Subcutaneous adipose tissue (tissue), 4 donors: ENCODE results near the gene THOC6. TPM values are rescaled to one million over a fixed set of nuclear protein-coding genes. Genes with fewer than 3 reads are reported as not detected.

Source experiments
- total RNA-seq, 4 donors: library from RNA; depleted of rRNA; stranded (reverse); fragments of >200 nt; gene quantifications; one replicate each; pipeline ENCODE4 v1.1.0, GENCODE V29; 2016
- TF ChIP-seq, protein P1 (sequence below): fragments of 450-650 bp; IDR thresholded peaks from one replicate; pipeline ENCODE4 v1.5.1; 2016; ENCODE audit warnings: low read depth, mild to moderate bottlenecking, control low read depth, antibody characterized with exemption, moderate library complexity

The THOC6 gene
- total RNA-seq, 4 donors from 2014 or later: 10.8 to 17.2 (median 13.8) TPM

DNA sequence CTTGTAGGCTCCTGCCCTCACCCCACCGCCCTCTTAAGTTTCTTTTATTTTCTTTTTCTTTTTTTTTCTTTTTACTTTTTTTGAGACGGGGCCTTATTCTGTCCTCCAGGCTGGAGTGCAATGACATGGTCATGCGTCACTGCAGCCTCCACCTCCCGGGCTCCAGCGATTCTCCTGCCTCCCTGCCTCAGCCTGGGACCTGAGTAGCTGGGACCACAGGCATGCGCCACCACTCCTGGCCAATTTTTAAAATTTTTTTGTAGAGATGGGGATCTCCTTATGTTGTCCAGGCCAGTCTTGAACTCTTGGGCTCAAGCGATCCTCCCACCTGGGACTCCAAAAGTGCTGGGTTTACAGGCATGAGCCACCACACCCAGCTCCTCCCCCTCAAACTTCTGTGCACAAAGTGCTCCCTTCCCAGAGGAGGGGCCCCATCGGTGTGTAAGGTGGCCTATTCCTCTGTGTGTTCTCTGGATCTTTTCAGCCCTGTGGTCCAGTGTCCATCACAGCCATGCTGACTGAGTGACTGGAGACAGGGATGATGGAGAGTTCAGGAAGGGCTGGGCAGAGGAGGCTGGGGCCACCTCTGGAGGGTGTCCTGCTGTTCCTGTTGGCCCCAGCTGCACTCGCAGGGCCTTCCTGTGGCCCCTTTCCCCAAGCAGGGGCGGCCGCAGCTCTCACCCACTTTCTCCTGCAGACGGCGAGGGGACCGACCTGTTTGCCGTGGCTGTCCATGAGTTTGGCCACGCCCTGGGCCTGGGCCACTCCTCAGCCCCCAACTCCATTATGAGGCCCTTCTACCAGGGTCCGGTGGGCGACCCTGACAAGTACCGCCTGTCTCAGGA lies 32.7 kb downstream of the THOC6 start:
- TF ChIP-seq, protein P1, sequence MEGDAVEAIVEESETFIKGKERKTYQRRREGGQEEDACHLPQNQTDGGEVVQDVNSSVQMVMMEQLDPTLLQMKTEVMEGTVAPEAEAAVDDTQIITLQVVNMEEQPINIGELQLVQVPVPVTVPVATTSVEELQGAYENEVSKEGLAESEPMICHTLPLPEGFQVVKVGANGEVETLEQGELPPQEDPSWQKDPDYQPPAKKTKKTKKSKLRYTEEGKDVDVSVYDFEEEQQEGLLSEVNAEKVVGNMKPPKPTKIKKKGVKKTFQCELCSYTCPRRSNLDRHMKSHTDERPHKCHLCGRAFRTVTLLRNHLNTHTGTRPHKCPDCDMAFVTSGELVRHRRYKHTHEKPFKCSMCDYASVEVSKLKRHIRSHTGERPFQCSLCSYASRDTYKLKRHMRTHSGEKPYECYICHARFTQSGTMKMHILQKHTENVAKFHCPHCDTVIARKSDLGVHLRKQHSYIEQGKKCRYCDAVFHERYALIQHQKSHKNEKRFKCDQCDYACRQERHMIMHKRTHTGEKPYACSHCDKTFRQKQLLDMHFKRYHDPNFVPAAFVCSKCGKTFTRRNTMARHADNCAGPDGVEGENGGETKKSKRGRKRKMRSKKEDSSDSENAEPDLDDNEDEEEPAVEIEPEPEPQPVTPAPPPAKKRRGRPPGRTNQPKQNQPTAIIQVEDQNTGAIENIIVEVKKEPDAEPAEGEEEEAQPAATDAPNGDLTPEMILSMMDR: no peak

DNA sequence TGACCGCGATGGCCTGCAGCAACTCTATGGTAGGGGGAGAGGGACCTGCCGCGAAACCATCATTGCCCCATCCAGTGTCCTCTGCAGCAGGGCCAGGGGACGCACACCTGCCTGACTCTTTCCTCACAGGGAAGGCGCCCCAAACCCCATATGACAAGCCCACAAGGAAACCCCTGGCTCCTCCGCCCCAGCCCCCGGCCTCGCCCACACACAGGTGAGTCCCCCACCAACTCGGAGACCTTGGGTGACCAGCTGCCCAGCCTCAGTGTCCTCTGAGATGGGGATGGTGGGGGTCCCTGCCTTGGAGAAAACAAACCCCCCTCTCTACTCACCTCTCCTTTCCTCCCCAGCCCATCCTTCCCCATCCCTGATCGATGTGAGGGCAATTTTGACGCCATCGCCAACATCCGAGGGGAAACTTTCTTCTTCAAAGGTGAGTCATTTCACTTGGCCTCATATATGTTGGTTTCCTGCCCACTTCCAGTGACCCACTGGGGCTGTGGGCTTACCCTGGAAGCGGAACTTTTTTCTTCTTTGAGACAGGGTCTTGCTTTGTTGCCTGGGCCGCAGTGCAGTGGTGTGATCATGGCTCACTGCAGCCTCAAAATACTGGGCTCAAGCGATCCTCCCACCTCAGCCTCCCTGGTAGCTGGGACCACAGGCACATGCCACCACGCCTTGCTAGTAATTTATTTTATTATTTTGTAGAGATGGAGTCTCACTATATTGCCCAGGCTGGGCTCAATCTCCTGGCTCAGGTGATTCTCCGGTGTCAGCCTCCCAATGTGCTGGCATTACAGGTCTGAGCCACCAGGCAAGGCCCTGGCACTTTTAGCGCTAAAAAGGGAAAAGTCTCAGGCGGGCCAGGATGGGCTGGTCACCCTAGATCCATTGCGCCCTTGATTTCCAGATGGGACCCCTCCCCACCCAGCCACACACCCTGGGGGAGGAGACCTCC lies 33.6 kb downstream of the THOC6 start:
- TF ChIP-seq, protein P1: no peak

DNA sequence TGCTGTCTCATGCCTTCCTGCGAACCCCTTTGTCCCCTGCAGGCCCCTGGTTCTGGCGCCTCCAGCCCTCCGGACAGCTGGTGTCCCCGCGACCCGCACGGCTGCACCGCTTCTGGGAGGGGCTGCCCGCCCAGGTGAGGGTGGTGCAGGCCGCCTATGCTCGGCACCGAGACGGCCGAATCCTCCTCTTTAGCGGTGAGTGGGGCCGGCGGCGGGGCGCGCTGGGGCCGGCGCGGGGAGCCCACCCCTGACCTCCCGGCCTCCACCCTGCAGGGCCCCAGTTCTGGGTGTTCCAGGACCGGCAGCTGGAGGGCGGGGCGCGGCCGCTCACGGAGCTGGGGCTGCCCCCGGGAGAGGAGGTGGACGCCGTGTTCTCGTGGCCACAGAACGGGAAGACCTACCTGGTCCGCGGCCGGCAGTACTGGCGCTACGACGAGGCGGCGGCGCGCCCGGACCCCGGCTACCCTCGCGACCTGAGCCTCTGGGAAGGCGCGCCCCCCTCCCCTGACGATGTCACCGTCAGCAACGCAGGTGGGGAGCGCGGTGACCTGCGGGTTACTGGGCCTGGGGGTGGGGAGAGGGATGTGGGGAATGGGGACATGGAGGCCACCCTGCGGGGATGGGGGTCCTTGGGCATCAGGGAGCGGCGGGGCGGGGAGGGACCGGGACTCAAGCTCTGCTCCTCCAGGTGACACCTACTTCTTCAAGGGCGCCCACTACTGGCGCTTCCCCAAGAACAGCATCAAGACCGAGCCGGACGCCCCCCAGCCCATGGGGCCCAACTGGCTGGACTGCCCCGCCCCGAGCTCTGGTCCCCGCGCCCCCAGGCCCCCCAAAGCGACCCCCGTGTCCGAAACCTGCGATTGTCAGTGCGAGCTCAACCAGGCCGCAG lies 34.5 kb downstream of the THOC6 start:
- TF ChIP-seq, protein P1: no peak

DNA sequence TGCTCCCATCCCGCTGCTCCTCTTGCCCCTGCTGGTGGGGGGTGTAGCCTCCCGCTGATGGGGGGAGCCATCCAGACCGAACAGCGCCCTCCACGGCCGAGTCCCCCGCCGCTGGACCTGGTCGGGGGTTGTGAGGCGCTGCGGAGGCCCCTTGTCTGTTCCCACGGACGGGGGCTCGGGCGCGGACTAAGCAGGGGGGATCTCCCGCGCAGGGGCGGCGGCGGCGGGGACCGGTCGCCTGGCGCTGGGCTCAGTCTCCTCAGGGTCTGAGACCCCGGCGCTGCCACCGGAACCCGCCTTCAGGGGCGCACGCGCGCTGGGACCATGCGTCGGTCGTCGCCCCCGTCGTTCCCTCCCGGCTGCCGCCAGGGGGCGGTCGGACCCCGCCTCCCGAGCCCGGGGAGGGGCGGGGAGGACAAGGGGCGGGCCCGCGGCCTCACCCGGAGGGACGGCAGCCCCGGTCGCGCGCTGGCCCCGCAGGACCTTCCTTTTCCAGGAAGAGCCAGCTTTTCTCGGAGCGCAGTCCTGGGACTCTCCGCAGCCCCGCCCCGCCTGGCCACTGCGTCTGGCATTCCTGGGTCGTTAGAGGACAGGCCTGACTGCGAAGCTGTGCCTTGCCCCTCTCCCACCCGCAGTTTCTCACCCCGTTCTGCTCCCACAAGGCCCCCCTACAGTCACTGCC lies 35.3 kb downstream of the THOC6 start:
- TF ChIP-seq, protein P1: no peak

DNA sequence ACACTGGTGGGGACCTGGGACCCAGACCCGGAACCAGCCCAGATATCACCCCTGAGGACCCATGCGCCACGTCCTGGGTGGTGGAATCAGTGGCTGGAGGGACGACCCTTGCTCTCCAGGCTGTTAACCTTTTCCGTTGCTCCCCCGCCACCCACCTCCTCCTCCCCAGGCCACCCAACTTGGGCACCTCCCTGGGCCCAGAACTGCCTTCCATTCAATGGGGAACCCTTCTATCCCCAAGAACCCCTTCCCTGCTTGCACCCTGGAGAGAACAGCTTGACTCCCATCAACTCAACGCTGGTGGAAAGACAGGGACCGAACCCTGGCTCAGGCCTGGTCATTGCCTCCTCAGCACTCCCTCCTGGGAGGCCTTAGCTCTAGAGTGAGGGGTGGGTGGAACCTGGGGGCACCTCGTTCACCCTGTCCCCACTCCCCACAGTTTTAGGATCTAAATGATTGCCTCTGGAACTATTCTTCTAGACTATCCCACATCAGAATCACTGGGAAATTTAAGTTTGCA lies 35.9 kb downstream of the THOC6 start:
- TF ChIP-seq, protein P1: no peak

DNA sequence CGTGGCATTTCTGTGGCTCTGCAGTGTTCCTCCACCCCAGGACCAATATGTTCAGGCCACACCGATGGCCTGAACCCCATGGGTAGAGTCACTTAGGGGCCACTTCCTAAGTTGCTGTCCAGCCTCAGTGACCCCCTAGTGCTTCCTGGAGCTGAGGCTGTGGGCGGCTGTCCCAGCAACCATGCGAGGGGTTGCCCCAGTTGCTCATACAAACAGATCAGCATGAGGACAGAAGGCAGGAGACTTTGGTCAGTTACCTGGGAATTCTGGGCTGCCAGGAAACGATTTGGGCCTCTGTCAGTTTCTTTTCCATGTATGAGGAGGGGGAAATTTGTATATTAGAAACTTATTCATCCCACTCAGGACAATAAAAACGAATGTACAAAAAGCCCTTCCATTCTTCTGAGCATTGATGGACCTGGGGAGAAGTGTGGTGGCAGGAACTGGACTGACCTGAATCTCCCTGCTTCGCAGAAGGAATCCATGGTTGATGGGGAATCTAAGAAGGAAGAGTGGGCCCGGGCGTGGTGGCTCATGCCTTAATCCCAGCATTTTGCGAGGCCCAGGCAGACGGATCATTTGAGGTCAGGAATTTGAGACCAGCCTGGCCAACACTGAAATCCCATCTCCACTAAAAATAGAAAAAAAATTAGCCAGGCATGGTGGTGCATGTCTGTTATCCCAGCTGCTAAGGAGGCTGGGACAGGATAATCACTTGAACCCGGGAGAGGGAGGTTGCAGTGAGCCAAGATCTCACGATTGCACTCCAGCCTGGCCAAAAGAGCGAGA lies 36.7 kb downstream of the THOC6 start:
- TF ChIP-seq, protein P1: no peak
